Fibroblast of skin of abdomen (primary cell): ENCODE measurements around the gene RPS2.
"Not testable (repeated sequence)": the region's sequence is repeated elsewhere in the genome, so short reads cannot be mapped to it uniquely, and the experiment has no call there.

Source experiments
- DNase-seq: peaks from one replicate; pipeline ENCODE4 v3.0.0-alpha.2; 2013

Gene RPS2

DNA sequence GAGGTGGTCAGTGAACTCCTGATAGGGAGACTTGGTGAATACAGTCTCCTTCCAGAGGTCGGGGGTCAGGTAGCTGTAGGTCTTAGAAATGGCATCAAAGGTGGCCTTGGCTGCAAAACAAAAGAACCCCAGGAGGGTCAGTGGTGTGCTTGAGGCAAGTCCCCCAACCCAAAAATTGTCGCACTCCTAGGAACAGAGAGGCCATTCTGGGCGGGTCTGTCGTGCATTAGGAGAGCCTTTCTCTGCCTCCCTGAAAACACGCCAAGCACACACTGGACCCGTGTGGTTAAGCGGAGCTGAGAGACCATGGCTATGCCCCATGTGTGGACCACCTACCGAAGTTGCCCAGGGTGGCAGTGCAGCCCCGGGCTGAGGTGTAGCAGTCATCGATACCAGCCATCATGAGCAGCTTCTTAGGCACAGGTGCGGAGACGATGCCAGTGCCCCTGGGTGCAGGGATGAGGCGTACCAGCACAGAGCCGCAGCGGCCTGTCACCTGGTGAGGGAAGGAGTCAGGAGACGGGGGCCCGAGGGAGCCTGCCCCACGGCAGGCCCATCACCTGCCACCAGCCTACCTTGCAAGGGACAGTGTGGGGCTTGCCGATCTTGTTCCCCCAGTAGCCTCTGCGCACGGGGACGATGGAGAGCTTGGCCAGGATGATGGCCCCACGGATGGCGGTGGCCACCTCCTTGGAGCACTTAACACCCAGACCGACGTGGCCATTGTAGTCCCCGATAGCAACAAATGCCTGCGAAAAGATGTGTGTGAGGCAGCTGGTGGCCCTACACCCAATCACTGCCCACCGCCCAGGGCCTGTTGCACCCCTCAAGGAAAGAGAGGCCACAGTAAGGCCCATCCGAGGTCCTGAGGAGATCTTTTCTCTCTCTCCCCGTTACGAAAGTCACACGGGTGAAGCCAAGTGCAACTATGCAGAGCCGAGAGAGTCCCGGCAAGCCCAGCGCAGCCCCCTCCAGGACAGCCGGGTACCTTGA is 2.2 kb downstream of the RPS2 start:
- not testable (repeated sequence) for DNase-seq

DNA sequence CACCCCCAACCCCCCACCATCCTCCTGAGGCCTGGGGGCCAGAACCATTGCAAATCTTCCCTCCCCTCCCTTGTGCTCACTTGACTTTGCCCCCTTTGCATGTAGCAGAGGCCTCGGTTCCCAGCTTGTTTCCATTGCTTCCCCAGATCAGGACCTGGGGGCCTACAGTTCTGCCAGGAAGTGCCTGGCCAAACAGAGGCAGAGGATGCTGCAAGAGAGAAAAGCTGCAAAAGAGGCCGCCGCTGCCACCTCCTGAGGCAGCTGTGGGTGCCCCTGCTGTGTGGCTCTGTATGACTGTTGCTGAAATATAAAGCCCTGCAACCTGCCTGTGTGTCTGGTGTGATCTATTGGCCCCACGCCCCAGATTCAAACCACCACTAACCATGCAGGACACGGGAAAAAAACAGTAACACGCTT is 3.0 kb downstream of the RPS2 start:
- DNase-seq = no peak

DNA sequence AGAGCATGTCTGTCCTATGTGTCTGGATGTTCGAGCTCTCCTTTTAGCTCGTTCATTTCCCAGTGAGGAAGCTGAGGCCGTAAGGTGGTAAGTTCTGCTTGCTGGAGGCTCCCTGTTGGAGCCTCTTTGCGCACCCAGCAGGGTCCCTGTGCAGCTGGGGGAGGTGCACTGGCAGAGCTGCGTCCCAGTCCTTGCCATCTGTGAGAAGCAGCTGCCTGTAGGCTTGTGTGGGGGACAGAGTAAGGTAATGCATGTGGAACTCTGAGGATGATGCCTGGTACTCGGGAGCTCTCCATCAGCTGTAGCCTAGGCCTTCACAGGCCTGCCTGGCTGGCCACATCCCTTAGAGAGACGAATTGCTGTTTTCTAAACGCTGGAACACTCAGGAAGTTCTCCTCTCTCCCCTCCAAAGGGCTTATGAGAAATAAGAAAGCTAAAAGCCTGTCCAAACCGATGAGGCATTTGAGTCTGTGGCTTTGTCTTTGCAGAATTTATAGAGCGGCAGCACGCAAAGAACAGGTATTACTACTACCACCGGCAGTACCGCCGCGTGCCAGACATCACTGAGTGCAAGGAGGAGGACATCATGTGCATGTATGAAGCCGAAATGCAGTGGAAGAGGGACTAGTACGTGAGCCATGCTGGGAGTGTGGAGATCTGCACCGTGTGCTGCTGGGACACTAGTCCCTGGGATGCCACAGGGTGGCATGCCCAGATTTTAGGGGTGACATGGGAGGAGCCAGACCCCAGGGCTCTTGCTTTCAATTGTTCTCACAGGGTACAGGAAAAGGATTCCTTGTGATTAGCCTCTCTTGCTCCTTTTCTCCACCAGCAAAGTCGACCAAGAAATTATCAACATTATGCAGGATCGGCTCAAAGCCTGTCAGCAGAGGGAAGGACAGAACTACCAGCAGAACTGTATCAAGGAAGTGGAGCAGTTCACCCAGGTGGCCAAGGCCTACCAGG is 3.7 kb downstream of the RPS2 start:
- peak; percentile 48 for DNase-seq

DNA sequence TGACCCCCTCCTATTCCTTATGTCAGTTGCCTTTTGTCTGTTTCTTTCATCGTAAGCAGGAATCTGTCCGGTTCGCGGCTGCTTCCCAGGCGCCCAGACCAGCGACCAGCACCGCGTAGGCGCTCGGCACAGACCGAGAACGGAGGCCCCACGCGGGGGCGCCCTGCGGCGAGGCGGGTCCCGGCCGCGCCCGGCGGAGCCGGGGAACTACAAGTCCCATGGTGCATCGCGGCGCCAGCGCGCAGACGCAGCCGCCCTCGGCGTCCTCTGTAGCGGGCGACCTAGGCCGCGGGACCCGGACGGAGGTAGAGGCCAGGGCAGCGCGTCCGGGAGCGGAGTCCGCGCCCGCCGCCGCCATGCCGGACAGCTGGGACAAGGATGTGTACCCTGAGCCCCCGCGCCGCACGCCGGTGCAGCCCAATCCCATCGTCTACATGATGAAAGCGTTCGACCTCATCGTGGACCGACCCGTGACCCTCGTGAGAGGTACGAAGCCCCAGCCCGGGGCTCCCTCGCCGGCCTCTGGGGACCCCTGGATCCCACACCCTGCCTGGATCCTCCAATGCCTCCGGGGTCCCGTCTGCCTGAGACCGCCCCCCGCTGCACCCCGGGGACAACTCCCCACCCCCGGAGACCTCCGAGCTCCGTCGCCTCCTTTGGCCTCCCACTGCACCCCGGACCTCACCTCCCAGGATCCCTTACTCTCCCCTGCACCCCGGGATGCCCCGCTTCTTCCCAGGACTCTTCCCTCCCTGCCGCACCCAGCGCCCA is 5.2 kb downstream of the RPS2 start, which contains the start of gene NDUFB10:
NDUFB10 (plus strand) TSS at position 270 of the 771 bp plus-strand sequence; CDS start at position 357, 87 bp downstream.
- DNase-seq = peak; percentile 86

DNA sequence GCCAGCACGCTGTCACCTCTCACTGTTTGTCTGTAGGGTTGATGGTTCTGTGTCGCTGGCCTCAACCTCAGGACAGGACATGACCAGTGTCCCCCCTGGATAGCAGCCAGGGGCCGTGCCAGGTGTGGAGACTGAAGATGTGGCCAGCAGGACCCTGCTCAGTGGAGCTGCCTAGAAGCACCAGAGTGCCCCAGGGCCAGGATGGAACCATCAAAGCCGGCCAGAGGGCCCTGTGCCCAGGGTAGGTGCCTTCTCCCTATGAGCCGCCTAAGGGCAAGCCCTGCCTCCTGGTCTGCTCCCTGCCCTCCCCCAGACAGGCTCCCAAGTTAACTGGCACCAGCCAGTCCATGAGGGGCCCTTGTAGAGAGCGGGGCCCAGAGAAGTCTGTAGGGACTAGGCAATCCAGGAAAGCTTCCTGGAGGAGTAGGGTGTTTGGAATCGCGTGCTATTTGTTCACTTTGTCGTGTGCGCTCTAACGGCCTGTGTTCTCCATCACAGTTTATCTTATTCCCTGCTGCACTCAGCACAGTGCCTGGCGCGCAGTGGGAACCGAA is 5.8 kb downstream of the RPS2 start:
- DNase-seq = no peak

DNA sequence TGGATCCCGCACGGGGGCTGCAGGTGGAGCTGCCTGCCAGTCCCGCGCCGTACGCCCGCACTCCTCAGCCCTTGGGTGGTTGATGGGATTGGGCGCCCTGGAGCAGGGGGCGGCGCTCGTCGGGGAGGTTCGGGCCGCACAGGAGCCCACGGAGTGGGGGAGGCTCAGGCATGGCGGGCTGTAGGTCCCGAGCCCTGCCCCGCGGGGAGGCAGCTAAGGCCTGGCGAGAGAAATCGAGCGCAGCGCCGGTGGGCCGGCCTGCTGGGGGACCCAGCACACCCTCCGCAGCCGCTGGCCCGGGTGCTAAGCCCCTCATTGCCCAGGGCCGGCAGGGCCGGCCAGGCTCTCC is 6.5 kb downstream of the RPS2 start:
- DNase-seq = not testable (repeated sequence)

DNA sequence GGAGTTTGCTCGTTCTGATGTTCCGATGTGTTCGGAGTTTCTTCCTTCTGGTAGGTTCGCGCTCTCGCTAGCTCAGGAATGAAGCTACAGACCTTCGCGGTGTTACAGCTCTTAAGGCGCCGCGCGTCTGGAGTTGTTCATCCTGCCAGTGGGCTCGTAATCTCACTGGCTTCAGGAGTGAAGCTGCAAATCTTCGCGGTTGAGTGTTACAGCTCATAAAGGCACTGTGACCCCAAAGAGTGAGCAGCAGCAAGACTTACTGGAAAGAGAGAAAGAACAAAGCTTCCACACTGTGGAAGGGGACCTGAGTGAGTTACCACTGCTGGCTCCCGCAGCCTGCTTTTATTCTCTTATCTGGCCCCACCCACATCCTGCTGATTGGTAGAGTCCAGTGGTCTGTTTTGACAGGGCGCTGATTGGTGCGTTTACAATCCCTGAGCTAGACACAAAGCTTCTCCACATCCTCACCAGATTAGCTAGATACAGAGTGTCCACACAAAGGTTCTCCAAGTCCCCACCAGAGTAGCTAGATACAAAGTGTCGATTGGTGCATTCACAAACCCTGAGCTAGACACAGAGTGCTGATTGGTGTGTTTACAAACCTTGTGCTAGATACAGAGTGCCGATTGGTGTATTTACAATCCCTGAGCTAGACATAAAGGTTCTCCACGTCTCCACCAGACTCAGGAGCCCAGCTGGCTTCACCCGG is 7.0 kb downstream of the RPS2 start:
- DNase-seq = not testable (repeated sequence)

DNA sequence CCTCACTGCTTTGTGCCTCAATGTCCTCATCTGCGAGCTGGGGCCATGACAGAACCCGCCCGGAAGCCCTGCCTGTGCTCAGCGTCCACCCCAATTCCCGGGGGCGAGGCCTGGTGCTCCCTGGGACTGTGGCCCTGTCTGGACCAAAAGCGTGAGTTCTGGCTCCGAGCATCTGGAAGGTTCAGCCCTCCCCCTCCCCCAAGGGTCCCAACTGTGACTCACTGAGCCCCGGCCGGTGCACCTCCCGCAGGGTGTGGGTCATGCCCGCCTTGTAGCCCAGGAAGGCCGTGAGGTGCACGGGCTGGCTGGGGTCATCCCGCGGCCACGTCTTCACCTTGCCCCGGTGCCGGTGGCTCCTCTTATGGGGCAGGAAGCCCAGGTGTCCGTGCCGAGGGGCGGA is 10.9 kb downstream of the RPS2 start:
- no peak for DNase-seq

DNA sequence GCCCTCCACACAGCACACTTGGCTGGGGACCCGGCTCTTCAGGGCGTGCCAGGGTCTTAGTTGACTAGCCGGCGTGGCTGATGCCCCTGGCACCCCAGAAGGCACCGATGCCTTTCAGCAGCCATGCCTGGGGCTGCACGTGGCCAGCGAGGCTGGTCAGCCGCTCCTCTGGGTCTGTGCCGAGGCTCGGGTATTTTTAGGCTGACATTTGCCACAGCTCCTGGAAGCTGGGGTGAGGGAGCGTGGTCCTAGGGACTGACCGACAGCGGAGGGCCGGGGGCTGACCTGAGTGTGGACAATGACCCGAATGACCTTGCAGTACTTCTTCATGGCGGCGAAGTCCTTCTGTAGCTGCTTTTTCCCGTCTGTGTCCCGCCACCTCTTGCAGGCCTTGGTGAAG is 14.1 kb downstream of the RPS2 start:
- DNase-seq = no peak

DNA sequence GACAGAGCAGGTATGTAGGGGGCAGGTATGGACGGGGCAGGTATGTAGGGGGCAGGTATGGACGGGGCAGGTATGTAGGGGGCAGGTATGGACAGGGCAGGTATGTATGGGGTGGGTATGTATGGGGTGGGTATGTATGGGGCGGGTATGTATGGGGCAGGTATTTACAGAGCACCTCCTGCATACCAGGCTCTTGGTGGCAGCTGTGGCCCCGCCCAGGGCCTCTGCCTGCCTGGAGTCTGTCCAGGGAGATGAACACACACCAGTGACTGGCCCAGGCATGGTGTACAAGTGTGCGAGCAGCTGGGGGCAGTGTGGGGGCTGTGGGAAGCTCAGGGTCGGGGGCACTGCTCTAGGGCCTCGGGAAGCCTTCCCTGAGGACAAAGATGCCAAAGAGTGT is 14.6 kb downstream of the RPS2 start:
- no peak for DNase-seq

DNA sequence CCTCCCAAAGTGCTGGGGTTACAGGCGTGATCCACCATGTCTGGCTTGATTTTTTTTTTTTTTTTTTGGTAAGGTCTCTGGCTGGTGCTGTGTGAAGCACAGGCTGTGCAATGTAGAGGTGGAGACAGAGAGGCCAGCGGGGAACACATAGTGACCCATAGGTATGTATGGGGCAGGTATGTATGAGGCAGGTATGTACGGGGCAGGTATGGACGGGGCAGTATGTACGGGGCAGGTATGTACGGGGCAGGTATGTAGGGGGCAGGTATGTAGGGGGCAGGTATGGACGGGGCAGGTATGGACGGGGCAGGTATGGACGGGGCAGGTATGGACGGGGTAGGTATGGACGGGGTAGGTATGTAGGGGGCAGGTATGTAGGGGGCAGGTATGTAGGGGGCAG is 15.1 kb downstream of the RPS2 start:
- DNase-seq = no peak

DNA sequence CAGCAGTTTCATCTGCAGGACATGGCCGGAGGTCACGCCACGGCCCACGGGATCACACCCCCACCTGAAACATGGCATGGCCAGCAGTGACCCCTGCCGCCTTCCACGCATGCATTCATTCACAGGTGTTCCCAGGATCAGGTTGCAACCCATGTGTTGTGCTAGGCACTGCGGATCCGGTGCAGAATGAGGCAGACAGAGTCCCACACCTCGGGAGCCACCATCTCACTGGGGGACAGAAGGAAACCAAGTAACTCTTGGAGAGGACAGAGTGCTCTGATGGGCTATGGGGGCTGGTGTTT is 17.3 kb downstream of the RPS2 start:
- DNase-seq = no peak

DNA sequence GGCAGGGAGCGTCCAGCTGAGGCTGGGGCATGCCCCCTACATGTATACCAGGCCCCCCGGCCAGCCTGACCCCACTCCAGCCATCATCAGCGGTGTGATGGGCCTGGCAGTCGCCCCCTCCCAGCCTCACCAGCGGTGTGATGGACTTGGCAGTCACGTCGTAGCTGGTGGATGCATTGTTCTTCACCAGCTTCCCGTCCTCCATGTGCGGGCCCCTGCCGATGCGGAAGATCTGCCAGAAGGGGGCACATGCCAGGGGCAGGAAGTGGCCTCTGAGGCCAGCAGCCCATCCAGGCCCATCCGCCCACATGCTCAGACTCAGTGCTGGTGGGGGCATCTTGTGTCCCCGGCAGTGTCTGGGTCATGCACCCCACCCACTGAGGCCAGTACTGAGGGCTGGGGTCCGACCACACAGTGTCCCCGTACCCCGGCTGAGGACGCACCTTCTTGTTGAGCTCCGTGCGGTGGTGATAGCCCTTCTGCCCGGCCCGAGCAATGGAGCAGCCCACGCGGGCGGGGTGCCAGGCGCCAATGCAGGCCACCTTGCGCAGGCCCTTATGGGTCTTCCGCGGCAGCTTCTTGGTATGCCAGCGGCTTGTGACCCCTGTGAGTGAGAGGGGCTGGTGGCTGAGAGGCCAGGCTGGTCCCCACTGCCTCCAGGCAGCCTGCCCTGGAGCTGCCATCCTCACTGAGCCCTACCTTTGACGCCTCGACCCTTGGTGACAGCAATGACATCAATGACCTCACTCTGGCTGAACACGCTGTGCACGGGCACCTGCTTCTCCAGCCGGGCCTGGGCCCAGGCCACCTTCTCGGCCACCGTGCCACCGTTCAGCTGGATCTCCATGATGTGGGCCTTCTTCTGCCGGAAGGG is 17.9 kb downstream of the RPS2 start:
- DNase-seq = no peak

DNA sequence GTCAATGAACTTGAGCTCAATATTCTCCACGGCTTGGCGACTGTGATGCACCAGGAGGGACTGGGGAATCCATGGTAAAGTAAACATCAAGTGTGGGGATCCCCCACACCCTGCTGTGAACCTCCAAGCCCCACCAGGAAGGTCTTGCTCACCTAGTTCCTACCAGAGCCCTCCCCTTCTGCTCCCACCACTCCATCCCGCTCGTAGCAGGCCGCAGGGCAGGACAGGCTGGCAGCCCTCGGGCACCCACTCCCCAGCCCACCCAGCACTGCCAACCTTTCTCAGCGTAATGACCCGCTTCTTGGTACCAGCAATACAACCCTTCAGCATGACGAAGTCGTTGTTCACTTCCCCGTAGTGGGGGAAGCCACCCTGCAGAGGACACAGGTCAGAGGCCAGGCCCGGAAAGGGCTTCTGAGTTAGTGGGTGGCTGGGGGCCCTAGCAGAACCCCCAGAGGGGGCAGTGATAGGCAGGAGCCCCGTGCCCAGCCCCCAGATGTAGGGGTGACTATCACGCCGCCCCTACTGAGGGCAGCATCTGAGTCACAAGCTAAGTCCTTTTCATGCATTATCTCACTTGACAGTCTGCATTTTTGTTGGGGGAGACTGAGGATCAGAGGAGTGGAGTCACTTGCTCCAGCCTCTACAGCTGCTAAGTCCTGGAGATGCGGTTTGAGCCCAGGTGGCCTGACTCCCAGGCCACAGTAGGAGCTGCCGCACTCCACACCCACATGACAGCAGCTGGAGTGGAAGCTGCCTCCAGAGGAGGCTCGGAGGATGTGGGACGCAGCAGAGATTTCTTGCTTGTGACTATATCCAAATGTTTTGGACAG is 18.9 kb downstream of the RPS2 start:
- DNase-seq = no peak

DNA sequence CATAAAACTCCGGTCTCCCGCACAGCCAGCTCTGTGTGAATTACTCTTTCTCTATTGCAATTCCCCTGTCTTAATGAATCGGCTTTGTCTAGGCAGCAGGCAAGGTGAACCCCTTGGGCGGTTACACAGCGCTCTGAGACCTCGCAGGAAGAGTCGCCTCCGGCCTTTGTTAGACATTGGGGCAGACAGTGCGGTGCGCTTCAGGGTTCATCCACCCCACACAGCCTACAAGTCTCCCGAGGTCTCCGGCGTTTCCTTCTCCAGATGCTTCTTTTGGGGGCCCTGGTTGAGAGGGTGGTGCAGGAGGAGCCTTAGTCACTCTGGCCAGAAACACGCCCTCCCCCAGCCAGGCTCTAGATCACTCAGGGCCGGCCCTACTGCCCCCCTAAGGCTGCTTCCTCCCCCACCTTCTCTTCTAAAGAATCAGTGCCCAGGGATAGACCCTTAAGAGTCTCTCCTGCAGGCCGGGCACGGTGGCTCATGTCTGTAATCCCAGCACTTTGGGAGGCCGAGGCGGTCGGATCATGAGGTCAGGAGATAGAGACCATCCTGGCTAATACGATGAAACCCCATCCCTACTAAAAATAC is 19.9 kb downstream of the RPS2 start:
- DNase-seq = no peak

DNA sequence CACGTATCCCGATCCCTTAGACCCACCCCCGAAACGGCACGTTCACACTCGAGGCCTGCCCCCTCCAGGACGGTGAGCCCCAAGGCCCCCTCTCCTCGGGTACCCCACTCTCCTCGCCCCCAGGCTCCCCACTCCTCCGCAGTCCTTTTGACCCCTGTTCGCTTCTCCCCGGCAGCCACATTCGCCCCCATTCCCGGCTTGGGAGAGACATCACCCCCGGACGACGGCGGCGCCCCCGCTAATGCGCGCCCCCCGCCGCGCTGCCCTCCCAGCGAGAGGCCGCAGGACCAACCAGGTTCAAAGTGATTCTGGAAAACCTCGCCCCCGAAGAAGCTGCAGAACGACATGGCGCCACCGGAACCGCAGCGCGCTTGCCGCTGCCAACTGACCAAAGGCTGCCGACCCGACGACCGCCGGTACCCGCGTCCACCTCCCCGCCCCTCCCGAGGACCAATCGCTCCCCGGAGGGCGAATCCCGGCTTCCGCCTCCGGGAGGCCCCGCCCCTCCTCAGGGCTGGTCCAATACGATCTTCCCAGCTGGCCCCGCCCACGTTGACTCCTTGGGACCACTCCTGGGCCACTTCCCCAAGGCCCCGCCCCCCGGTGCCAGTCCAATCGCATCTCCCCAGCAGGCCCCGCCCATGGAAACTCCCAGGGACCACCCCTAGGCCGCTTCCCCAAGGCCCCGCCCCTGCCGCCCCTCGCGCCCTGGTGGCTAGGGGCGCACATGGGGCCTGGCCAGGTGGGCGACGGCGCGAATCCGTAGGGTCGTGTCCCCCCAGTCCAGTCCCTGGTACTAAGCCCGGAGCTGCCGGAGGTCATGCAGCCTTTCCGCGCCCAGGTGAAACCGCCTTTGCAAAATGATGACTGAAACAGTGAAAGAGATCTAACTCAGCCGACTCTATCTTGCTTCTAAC is 21.6 kb downstream of the RPS2 start, which contains the start of gene MSRB1:
MSRB1 (minus strand) TSS at position 390 of the 917 bp plus-strand sequence; CDS start at position 347, 43 bp downstream.
- DNase-seq = peak; percentile 98

DNA sequence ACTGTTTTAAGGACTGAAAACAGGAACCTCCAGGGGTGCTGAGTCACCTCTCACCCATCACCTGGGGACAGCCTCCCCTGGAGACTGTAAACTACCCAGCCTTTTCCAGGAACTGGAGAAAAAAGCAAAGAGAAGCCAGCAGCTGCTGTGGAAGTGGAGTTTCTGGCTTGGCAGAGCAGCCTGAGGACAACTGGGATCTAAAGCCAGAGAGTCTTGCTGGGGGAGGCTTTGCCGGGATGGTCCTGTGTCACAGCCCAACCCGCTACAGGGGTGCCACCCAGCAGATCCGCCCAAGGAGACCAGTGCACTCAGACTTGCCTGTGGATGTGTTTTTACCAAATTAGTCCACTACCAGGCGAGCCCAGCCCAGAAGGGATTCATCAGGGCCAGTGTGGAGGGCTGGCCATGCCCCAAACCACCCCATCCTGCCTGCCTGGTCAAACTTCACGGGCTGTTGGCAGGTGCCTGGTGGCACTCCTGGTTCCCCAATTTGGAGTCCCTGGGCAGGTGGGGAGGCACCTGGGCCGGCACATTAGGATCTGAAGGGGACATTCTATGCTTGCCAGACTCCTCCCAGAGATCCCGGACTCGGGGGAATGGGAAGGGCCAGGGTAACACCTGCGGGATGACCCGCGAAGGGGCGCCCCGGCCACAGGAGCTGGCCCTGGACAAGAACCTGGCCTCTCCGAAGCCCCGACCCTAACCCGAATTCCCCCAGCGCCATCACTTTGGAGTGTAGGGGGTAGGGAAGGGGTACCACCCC is 22.4 kb downstream of the RPS2 start:
- DNase-seq = no peak
